HL-60 (cell line): ENCODE measurements around the gene MCAM.

Experiments used
- DNase-seq, 2 experiments: peaks; one replicate each; pipeline ENCODE4 v3.0.0-alpha.2; 2010 to 2020; ENCODE audit warnings: low read depth in 1 of 2, low spot score in 1 of 2
- H3K27ac ChIP-seq: fragments of 250-450 bp; sonication (Bioruptor Pico); replicated peaks from 2 replicates; pipeline ENCODE4 v1.5.1; 2020; ENCODE audit warnings: mild to moderate bottlenecking, moderate library complexity
- H3K27me3 ChIP-seq: fragments of 250-450 bp; sonication (Bioruptor Pico); 2 replicates; pipeline ENCODE4 v1.5.1; 2021; ENCODE audit warnings: mild to moderate bottlenecking, moderate library complexity; ENCODE audit not compliant: insufficient read depth, poor library complexity, severe bottlenecking
- H3K4me3 ChIP-seq: replicated peaks from 2 replicates; pipeline ENCODE4 v1.5.1; 2011; ENCODE audit warnings: mild to moderate bottlenecking, control low read depth, low read length; ENCODE audit not compliant: insufficient read depth
- CTCF ChIP-seq: IDR thresholded peaks from one replicate; pipeline ENCODE4 v1.5.1; 2011; ENCODE audit warnings: low read length, control low read depth, inconsistent platforms; ENCODE audit not compliant: insufficient read depth
- GABPA ChIP-seq: IDR thresholded peaks from 2 replicates; pipeline ENCODE4 v1.6.1; 2012; ENCODE audit warnings: low read depth
- POLR2AphosphoS5 ChIP-seq: IDR thresholded peaks from 2 replicates; pipeline ENCODE4 v1.6.1; 2012; ENCODE audit warnings: low read depth
- REST ChIP-seq: IDR thresholded peaks from 2 replicates; pipeline ENCODE4 v1.6.1; 2012; ENCODE audit warnings: low read depth; ENCODE audit not compliant: insufficient replicate concordance
- SPI1 ChIP-seq: IDR thresholded peaks from 2 replicates; pipeline ENCODE4 v1.6.1; 2012; ENCODE audit warnings: low read depth, mild to moderate bottlenecking, borderline replicate concordance

MCAM gene

GRCh38 chr11:119297938-119298337, 19.0 kb downstream of the MCAM start:
- TF ChIP-seq CTCF (no peak), REST (no peak), GABPA (no peak), SPI1 (no peak), POLR2AphosphoS5 (no peak)
- no peak overlapping the region for H3K4me3 ChIP-seq
- DNase-seq = no peak
- H3K27ac ChIP-seq = no peak overlapping the region
- H3K27me3 ChIP-seq = no peaks in the 10 kb centered on the region

DNA sequence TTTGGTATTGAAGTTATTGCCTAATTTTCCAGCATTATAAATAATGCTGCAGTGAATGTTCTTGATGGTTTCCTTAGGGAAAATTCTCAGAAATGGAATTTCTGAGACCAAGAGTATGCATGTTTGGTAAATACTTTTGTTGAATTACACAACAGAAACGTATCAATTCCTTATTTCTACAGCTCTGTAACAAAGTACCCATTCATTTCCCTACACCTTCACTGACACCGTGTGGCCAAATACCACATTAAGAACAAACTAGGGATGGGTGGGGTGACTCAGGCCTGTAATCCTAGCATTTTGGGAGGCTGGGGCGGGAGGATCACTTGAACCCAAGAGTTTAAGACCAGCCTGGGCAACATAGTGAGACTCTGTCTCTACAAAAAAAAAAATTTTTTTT, 21.8 kb downstream of the MCAM start:
- TF ChIP-seq POLR2AphosphoS5 (no peak), GABPA (no peak), SPI1 (no peak), CTCF (no peak), REST (no peak)
- H3K27ac ChIP-seq = no peak overlapping the region
- no peak for DNase-seq
- H3K4me3 ChIP-seq = no peak overlapping the region
- no peaks in the 10 kb centered on the region for H3K27me3 ChIP-seq

DNA sequence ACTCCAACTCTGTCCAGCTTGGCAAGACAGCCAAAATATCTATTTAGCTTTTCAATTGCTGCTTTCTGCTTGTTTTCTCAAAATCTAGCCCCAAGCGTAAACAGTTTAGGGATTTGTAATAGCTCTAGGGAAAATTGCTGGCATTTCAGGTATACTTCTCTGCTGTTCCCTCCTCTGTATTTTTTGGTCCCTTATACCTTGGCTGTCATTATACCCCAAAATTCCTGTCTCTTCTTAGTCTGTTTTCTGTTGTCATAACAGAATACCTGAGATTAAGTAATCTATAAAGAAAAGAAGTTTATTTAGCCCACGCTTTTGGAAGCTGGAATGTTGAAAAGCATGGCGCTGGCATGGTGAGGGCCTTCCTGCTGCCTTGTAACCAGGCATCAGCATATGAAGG, 23.5 kb downstream of the MCAM start:
- DNase-seq = no peak
- TF ChIP-seq REST = no peak
- TF ChIP-seq POLR2AphosphoS5 = no peak
- no peak for TF ChIP-seq SPI1
- no peak for TF ChIP-seq GABPA
- no peak for TF ChIP-seq CTCF
- Histone ChIP-seq H3K27me3 (no peaks in the 10 kb centered on the region), H3K4me3 (no peak overlapping the region), H3K27ac (no peak overlapping the region)
